Measurements from ENCODE around the gene SLC25A44.
"Not testable (repeated sequence)": the region's sequence is repeated elsewhere in the genome, so short reads cannot be mapped to it uniquely, and the experiment has no call there.

Gene SLC25A44

DNA sequence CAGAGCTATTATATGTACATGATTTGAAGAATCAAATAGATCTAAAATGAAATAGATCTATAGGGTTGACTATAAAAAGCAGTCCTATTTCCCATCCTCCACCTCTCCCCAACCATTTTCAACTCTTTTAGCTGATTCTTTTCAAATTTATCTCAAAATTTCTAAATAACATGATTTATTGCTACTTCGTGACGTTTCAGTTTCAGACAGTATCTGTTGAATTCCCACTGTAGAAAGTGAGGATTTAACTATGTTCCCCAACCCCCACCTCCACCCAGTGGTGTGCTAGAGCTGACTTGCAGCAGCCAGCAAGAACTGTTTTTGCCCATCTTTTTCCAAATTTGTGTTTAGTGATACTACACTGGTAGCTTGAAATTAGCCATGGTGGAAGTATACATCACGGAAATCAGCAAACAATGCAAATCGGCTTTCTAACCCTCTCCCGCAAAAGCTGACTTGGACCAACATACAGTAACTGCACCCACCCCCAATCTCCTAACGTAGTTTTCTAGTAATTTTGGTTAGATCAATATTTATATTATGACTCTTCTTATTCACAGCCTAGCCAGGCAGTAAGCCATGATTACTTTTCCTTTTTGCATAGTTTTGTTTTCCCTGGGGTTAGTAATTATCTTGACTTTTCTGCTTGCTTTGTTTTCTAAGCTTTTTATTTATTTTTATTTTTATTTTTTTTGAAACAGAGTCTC lies 29.6 kb upstream of the SLC25A44 start:
- DNase-seq (ENCODE audit: low read depth), result no peak

DNA sequence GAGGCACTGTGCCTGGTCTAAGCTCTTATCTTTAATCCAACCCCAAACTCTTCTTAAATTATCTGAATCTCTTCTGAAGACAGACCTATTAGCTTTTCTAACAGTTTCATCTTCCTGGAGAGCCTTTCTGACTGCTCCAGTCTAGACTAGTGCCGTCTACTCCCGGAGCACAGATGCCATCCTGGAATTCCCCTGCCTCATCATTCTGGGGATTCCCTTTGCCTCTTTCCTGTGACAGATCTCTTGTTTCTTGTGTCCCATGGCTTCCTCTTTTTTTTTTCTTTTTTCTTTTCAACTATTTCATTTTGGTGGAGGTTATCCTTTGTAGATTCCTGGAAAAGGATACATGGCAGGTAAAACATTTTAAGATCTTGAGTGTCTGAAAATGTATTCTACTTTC lies 28.8 kb upstream of the SLC25A44 start:
- DNase-seq (ENCODE audit: low read depth), result no peak

DNA sequence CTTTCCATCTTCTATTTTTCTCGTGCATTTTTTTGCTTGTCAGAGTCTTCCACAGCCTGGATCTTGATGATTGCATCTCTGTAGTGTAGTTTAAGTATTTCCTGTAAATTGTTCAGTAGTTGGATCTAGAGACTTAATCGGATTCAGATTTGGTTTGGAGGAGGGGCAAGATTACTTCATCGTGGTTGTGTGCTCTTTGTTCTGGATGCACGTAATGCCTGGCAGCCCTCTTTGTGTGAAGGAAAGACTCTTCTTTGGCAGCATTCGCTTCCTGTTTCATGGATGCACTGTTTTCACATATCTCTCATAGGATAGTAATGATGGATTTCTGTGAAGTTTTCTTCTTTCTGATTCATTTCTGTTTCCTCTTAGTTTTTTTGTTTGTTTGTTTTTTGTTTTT lies 26.4 kb upstream of the SLC25A44 start:
- DNase-seq (ENCODE audit: low read depth), result no peak

DNA sequence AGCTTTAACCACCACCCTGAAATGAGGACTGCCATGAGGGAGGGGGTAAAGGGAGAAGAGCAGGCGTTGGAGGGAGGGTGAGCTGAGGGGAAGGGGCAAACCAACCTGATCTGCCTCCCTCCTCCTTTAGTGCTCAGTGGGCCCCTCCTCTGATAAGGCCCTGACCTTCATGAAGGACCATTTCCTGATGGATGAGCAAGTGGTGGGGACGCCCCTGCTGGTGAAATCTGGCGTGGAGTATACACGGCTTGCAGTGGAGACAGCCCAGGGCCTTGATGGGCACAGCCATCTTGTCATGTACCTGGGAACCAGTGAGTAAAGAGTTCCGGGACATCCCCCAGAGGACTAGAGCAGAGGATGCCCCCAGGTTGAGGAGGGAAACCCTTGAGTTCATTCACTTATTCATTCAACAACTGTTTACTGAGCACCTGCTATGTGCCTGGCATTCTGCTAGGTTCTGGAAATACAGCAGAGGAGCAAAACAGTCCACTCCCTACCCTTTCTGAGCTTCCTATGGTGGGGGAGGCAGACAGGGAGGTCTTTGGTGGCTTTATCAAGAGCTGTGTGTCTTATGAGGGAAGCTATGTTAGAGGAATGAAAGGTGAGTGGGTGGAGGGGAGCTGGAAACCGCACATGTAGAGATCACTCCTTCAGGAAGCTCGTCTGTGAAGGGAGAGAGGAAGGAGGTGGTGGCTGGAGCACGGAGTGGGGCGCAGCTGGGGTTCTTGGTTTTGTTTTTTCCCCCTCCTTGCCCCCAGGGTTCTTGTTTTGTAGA lies 21.0 kb upstream of the SLC25A44 start:
- DNase-seq (ENCODE audit: low read depth), result no peak

DNA sequence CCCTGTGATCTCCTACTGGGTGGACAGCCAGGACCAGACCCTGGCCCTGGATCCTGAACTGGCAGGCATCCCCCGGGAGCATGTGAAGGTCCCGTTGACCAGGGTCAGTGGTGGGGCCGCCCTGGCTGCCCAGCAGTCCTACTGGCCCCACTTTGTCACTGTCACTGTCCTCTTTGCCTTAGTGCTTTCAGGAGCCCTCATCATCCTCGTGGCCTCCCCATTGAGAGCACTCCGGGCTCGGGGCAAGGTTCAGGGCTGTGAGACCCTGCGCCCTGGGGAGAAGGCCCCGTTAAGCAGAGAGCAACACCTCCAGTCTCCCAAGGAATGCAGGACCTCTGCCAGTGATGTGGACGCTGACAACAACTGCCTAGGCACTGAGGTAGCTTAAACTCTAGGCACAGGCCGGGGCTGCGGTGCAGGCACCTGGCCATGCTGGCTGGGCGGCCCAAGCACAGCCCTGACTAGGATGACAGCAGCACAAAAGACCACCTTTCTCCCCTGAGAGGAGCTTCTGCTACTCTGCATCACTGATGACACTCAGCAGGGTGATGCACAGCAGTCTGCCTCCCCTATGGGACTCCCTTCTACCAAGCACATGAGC lies 17.2 kb upstream of the SLC25A44 start:
- no peak for DNase-seq (ENCODE audit: low read depth)

DNA sequence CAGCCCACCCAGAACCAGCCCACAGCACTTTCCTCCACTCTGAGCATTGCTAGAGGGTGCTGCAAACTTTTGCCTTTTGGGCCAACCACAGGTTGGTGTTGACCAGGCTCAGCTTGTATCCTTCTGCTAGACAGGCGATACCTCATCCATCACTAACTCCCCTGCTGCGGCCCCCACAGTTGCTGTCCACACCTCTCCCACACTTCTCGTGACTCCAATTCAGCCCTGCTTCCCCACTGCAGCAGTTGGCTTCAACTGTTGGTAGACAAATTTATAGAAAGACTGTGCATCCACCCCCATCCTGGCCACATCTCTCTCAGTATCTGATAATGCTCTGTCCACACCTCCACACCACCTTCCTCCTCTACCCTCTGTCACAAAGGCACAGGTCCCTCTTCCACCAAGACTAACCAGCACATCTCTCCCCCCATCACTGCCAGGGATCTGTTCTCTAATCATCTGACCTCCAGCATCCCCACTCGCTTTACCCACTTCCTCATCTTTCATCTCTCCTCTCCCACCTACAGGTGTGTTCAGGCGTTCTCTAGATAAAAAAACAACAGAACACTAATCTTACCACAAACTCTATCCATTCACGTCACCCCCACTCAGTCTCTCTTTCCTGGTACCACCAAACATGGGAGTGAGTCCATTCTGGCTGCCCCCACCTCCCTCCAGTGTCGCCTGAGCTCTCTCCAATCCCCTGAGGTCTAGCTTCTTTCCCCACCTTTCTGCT lies 15.8 kb upstream of the SLC25A44 start:
- no peak for DNase-seq (ENCODE audit: low read depth)

DNA sequence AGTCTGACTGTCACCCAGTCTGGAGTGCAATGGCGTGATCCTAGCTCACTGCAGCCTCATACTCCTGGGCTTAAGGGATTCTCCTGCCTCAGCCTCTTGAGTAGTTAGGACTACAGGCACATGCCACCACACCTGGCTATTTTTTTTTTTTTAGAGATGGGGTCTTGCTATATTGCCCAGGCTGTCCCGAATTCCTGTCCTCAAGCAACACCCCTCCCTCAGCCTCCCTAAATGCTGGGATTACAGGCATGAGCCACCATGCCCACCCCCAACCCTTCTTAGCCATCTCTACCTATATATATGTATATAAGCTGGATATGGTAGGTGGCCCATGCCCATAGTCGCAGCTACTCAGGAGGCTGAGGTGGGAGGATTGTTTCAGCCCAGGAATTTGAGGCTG lies 13.4 kb upstream of the SLC25A44 start:
- no peak for DNase-seq (ENCODE audit: low read depth)

DNA sequence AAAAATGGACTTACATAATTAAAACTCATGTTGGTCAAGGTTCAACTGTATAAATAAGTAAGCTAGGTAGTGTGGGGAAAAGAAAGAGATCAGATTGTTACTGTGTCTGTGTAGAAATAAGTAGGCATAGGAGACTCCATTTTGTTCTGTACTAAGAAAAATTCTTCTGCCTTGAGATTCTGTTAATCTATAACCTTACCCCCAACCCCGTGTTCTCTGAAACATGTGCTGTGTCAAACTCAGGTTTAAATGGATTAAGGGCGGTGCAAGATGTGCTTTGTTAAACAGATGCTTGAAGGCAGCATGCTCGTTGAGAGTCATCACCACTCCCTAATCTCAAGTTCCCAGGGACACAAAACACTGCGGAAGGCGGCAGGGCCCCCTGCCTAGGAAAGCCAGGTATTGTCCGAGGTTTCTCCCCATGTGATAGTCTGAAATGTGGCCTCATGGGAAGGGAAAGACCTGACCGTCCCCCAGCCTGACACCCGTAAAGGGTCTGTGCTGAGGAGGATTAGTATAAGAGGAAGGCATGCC lies 12.4 kb upstream of the SLC25A44 start:
- not testable (repeated sequence) for DNase-seq (ENCODE audit: low read depth)

DNA sequence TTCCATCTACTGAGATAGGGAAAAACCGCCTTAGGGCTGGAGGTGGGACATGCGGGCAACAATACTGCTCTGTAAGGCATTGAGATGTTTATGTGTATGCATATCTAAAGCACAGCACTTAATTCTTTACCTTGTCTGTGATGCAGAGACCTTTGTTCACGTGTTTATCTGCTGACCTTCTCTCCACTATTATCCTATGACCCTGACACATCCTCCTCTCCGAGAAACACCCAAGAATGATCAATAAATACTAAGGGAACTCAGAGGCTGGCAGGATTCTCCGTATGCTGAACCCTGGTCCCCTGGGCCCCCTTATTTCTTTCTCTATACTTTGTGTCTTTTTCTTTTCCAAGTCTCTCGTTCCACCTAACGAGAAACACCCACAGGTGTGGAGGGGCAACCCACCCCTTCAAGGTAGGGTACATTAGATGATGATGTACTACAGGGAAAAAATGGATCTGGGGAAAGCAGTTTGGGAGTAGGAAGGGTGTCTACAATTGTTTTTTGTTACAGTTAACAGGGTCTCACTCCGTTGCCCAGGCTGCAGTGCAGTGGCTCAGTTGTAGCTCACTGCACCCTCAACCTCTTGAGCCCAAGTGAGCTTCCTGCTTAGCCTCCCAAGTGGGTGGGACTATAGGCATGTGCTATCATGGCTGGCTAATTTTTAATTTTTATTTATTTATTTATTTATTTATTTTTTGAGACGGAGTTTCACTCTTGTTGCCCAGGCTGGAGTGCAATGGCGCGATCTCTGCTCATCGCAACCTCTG lies 11.7 kb upstream of the SLC25A44 start:
- not testable (repeated sequence) for DNase-seq (ENCODE audit: low read depth)

DNA sequence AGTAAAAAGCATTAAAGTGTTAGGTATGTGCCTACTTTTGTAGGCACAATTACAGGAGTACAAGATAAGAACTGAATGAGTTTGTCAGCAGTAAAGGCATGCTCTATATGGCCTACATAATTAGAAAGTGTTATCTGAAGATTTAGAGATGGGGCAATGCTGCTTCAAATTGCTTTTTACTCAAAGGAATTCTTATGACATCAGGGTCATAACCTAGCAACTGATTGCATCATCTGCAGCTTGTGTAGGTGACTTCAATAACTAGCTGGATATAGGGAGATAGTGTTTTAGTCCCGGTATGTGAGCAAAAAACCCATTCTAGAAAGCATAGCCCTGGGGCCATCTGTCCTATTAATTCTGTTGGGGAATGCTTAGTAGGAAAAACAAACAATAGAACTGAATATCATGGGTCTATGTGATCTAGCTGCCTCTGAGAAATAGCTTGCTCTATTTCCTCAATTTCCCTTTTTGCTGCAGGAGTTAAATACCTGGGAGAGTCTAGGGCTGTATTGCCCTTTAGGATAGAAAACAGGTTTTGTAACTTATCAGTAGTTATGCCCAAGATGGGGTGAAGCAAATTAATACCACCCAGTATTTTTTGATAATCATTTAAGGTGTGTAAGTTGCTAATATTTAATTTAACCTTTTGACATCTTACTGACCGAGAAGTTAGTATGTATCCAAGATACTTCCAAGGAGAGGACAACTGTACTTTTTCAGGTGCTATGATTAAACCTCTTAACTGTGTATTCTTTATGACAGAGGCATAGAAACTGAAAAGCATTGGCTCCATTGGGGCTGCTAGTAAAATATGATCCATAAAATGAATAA lies 7.3 kb upstream of the SLC25A44 start:
- DNase-seq (ENCODE audit: low read depth), result not testable (repeated sequence)

DNA sequence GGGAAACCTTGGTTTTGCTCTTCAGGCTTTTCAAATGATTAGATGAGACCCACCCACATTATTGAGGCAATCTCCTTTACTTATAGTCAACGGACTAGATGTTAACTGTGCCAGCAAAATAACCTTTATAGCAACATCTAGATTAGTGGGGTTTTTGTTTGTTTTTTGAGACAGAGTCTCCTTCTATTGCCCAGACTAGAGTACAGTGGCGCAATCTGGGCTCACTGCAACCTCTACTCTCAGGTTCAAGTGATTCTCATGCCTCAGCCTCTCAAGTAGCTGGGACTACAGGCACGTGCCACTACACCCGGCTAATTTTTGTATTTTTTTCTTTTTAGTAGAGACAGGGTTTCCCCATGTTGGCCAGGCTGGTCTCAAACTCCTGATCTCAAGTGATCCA lies 3.6 kb upstream of the SLC25A44 start:
- not testable (repeated sequence) for DNase-seq (ENCODE audit: low read depth)

DNA sequence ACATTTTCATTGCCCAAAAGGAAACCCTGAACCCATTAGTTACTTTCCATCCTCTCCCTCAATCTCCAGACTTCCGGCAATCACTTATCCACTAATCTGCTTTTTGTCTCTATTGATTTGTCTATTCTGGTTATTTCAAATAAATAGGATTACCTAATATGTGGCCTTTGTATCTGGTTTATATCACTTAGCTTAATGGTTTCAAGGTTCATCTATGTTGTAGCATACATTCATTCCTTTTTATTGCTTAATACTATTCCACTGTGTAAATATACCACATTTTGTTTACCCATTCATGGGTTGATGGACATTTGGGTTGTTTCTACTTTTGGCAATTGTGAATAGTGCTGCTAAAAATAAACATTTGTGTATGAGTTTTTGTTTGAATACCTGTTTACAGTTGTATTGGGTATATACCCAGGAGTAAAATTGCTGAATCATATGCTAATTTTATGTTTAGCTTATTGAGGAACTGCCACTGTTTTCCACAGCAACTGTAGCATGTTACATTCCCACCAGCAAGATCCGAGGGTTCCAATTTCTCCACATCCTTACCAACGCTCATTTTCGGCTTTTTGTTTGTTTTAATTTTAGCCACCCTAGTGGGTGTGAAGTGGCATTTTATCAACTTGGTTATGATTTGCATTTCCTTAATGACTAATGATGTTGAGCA lies 2.5 kb upstream of the SLC25A44 start:
- no peak for DNase-seq (ENCODE audit: low read depth)

DNA sequence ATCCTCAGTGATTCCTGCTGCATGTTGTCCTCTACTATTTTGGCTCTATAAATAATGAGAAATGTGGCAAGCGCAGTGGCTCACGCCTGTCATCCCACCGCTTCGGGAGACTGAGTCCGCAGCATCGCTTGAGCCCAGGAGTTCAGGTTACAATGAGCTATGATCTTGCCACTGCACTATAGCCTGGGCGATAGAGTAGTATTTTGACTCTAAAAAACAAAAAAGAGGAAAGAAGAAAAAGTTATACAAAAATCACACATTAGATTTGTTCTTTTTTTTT lies 756 bp upstream of the SLC25A44 start:
- no peak for DNase-seq (ENCODE audit: low read depth)

DNA sequence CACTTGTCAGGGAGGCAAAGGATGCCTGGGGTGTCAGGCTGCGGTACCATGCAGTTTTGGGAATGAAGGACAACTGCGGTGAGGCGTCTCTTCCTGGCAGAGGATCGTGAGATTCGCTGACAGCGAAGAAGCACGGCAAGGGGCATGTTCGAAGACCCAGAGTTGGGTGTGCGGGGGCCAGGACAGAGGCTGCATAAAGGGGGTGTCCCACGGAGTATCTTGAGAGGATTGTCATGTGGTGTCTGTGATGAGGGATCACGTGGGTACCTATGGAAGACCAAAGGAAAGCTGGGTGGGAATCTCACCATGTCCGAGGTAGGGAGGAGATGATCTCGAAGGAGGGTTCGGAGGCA lies 372 bp downstream of the SLC25A44 start:
- no peak for DNase-seq (ENCODE audit: low read depth)

DNA sequence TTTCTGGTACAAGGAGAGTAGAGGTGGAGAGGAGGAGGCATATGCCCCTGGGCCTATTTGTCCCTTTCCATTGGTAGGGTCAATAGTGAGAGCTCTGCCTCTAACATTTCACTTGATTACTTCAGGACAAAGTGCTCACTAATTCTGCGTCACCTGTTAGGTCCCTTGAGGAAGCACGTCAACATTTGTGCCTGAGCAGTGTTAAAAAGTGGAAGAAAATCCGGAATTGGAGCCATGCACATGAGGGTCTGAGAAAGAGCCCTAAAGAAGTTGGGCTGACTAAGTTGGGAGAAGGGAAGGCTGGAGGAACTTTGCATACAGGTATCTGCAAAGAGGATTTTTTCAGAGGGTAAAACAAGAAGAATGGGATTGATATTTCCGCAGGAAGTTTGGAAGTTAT lies 1.9 kb downstream of the SLC25A44 start:
- DNase-seq (ENCODE audit: low read depth), result no peak

DNA sequence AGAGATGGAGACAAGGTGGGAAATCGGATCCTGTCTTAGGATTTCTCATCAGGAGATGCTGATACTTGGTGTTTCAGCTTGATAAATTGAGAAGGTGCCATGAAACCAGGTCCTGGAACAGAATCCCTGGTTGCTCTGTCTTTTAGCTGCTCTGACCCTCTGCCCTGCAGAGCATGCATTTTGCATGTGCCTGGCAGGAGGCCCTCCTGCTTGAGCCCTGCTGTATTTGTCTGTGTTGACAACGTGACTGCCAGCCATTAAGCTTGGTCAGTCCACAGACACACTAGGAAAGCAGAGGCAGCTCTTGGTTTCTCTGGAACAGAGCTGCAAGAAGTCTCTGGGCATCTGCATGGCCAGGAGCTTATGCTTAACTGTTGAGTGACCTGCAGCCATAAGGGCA lies 2.5 kb downstream of the SLC25A44 start:
- DNase-seq (ENCODE audit: low read depth), result no peak

DNA sequence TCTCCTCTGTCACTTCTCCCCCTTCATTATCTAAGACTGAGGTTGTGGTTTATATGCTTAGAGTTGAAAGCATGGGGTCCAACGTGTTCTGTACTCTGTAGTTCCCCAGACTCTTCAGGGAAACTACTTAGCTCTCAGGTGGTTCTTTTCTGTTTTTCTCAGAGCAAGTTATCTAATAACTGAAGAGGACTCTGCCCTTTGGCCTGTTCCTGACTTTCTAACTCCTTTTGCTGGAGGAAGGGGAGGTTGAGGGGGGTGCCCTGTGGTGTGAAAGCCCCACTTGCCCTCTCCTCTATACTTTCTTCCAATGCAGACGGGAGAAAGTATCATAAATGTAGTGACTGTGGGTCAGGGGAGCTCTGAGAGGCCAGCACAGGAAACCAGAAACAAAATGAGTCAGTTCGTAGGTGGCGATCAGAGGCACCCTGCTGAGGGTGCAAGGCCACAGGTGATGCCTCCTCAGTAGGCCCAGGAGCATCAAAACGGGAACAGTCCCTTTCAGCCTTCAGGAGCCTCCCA lies 5.0 kb downstream of the SLC25A44 start:
- no peak for DNase-seq (ENCODE audit: low read depth)

DNA sequence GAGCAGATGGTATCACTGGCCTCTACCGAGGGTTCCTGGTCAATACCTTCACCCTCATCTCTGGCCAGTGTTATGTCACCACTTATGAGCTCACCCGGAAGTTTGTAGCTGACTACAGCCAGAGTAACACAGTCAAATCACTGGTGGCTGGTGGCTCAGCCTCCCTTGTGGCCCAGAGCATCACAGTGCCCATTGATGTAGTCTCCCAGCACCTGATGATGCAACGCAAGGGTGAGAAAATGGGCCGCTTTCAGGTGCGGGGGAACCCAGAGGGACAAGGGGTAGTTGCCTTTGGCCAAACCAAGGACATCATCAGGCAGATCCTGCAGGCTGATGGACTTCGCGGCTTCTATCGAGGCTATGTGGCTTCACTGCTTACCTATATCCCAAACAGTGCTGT lies 6.1 kb downstream of the SLC25A44 start:
- no peak for DNase-seq (ENCODE audit: low read depth)

DNA sequence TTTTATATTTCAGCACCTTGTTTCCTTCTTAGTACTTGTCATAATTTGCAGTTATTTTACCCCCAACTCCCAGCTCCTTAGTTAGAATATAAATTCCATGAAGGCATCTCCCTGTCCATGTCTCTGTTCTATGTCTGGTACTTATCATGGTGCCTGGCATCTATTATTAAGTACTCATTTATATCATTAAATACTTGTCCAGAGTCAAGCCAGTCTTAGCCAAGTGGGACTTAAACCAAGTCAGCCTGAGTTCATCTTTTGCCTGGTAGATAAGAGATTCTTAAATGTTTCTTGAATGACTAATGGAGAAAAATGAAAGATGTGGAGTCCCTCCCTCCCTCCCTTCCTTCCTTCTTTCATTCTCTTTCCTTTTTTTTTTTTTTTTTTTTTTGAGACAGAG lies 9.4 kb downstream of the SLC25A44 start:
- no peak for DNase-seq (ENCODE audit: low read depth)

DNA sequence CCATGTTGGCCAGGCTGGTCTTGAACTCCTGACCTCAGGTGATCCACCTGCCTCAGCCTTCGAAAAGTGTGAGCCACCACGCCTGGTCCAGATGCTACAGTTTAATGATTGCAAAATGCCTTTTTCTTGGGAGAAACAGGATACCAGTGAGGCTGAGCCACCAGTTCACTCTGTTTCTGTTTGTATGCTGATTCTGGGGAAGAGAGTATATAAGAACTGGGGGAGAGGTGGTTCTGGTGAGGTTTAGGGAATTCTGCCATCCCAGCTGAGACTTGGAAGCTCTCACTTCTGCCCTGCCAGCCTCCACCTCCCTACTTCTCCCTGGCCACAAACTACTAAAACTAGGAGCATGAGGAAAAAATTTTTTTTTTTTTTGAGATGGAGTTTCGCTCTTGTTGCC lies 10.8 kb downstream of the SLC25A44 start:
- no peak for DNase-seq (ENCODE audit: low read depth)

All from HS-5 (cell line).